ENCODE measurements around the gene JPH4.

JPH4 gene

GRCh38 chr14:23564876-23565275 is 13.7 kb downstream of the JPH4 start:
- in situ Hi-C loops (cut with MboI; ENCODE audit: low sequenced_read_pairs) = no loop called here

GRCh38 chr14:23564181-23564812 is 14.3 kb downstream of the JPH4 start:
- in situ Hi-C loops (cut with MboI; ENCODE audit: low sequenced_read_pairs) = no loop called here

- in situ Hi-C loops (cut with MboI; ENCODE audit: low sequenced_read_pairs) = no loop called here
These were observed 15.0 kb downstream of the JPH4 start for GRCh38 chr14:23563473-23564180.

- in situ Hi-C loops (cut with MboI; ENCODE audit: low sequenced_read_pairs) = no loop called here
These were observed 15.6 kb downstream of the JPH4 start for GRCh38 chr14:23562822-23563472.

GRCh38 chr14:23561873-23562821 is 16.4 kb downstream of the JPH4 start:
- in situ Hi-C loops (cut with MboI; ENCODE audit: low sequenced_read_pairs) = no loop called here

- in situ Hi-C loops (cut with MboI; ENCODE audit: low sequenced_read_pairs) = no loop called here
These were observed 17.3 kb downstream of the JPH4 start for GRCh38 chr14:23561259-23561658.

- in situ Hi-C loops (cut with MboI; ENCODE audit: low sequenced_read_pairs) = loop anchor here (10.0 kb wide), 1 partner anchor 75 kb away; no protein-coding TSS in a partner anchor
These were observed 18.6 kb downstream of the JPH4 start for GRCh38 chr14:23559926-23560520.

- in situ Hi-C loops (cut with MboI; ENCODE audit: low sequenced_read_pairs) = loop anchor here (10.0 kb wide), 1 partner anchor 74 kb away; no protein-coding TSS in a partner anchor
These were observed 19.3 kb downstream of the JPH4 start for GRCh38 chr14:23559010-23559925.

- in situ Hi-C loops (cut with MboI; ENCODE audit: low sequenced_read_pairs) = loop anchor here (10.0 kb wide), 1 partner anchor 74 kb away; no protein-coding TSS in a partner anchor
These were observed 20.1 kb downstream of the JPH4 start for GRCh38 chr14:23558346-23559009.

GRCh38 chr14:23557946-23558345 is 20.6 kb downstream of the JPH4 start:
- in situ Hi-C loops (cut with MboI; ENCODE audit: low sequenced_read_pairs) = loop anchor here (10.0 kb wide), 1 partner anchor 73 kb away; no protein-coding TSS in a partner anchor

GRCh38 chr14:23557521-23557920 is 21.1 kb downstream of the JPH4 start:
- in situ Hi-C loops (cut with MboI; ENCODE audit: low sequenced_read_pairs) = loop anchor here (10.0 kb wide), 1 partner anchor 73 kb away; no protein-coding TSS in a partner anchor

GRCh38 chr14:23556700-23557440 is 21.7 kb downstream of the JPH4 start:
- in situ Hi-C loops (cut with MboI; ENCODE audit: low sequenced_read_pairs) = loop anchor here (10.0 kb wide), 1 partner anchor 72 kb away; no protein-coding TSS in a partner anchor

GRCh38 chr14:23555882-23556699 is 22.5 kb downstream of the JPH4 start, which contains the start of gene THTPA:
Gene THTPA (plus strand): TSS chr14:23556271. CDS start chr14:23556758, 487 bp downstream.
- in situ Hi-C loops (cut with MboI; ENCODE audit: low sequenced_read_pairs) = loop anchor here (10.0 kb wide), 1 partner anchor 71 kb away; no protein-coding TSS in a partner anchor

GRCh38 chr14:23555533-23555881 is 23.1 kb downstream of the JPH4 start:
- in situ Hi-C loops (cut with MboI; ENCODE audit: low sequenced_read_pairs) = loop anchor here (10.0 kb wide), 1 partner anchor 71 kb away; no protein-coding TSS in a partner anchor

GRCh38 chr14:23551266-23552028 is 27.1 kb downstream of the JPH4 start, which contains the start of gene ZFHX2:
Gene ZFHX2 (minus strand): TSS chr14:23551765. CDS start chr14:23535325, 16,440 bp downstream.
- in situ Hi-C loops (cut with MboI; ENCODE audit: low sequenced_read_pairs) = loop anchor here (10.0 kb wide), 1 partner anchor 67 kb away; no protein-coding TSS in a partner anchor

- in situ Hi-C loops (cut with MboI; ENCODE audit: low sequenced_read_pairs) = loop anchor here (10.0 kb wide), 1 partner anchor 66 kb away; no protein-coding TSS in a partner anchor
These were observed 27.8 kb downstream of the JPH4 start for GRCh38 chr14:23550812-23551265.
